Stimulated activated CD4-positive, alpha-beta T cell treated with anti-CD3 and anti-CD28 coated beads, Interleukin-2, amount 100 ng/mL, for 24 hours (primary cell): Measurements from ENCODE around the gene SPOUT1.

Experiments
- DNase-seq, 2 donors: peaks; one replicate each; pipeline ENCODE4 v3.0.0-alpha.2; 2020

SPOUT1 gene

GRCh38 chr9:128771094-128771721, 58.4 kb downstream of the SPOUT1 start:
- no peak for DNase-seq

- DNase-seq = no peak
Measured at GRCh38 chr9:128770286-128771030, 59.1 kb downstream of the SPOUT1 start.
